Epidermal melanocyte (primary cell): ENCODE results near the gene RALGAPA1.
"Not testable (repeated sequence)": the region's sequence is repeated elsewhere in the genome, so short reads cannot be mapped to it uniquely, and the experiment has no call there.

Experiments
- DNase-seq: peaks from one replicate; pipeline ENCODE4 v3.0.0; 2011; ENCODE audit warnings: low spot score; ENCODE audit not compliant: insufficient read length

Gene RALGAPA1

GRCh38 chr14:35701531-35701930 lies 107.6 kb downstream of the RALGAPA1 start:
- no peak for DNase-seq

DNA sequence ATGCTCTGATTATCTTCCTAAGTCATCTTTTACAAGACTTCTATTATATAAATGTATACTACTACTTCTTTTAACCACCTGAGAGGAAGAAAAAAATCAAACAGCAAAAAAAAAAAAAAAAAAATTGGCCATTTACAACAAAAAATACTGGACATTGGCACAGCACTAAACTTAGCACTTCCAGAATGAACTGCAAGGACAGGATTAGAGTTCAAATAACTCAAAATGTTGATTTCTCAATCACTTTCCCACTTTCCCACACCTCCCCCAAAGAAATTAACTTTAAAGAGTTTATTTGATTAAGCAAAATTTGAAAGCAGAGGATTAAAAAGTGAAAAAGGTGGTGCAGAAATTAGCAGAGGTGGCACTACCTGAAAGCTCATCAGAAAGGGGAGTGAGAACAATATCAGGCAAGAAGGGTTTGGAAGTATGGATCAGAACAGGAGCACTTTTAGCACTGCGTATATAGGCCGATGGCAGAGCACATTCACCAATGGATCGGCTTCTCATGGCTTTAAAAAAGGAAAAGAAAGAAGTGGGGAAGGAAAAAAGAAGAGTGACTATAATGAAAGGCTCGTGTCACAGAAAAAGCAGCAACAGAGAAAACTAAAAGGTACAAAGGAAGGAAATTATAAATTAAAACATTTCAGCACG lies 109.2 kb downstream of the RALGAPA1 start:
- DNase-seq = no peak

DNA sequence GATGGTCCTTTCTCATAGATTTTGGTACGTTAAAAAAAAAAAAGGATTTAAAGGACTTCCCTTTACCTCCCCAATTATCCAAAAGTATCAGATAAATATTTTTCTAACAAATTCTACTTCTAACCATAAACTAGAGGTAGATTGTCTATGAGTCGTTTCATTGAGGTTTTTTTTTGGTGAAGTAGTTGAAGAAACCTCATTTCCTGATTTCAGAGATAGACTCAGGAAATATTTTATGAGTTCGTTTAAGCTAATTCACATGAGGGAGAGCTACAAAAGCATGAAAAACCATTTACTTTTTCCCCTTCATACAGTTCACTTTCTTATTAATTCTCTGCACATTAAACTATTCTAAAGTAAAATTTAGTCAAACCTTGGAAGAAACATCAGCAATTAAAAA lies 112.5 kb downstream of the RALGAPA1 start:
- no peak for DNase-seq

DNA sequence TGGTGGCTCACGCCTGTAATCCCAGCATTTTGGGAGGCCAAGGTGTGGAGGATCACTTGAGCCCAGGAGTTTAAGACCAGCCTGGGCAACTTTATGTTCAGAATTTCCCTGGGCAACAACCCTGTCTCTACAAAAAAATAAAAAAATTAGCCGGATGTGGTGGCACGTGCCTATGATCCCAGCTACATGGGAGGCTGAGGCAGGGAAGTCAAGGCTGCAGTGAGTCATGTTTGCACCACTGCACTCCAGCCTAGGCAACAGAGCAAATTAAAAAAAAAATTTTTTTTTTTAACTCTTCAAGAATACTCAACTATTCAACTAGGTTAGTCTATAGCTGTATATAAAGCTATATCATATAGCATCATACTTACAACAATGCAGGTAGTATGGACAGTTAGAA lies 113.0 kb downstream of the RALGAPA1 start:
- no peak for DNase-seq

GRCh38 chr14:35695647-35696046 lies 113.4 kb downstream of the RALGAPA1 start:
- DNase-seq = no peak

DNA sequence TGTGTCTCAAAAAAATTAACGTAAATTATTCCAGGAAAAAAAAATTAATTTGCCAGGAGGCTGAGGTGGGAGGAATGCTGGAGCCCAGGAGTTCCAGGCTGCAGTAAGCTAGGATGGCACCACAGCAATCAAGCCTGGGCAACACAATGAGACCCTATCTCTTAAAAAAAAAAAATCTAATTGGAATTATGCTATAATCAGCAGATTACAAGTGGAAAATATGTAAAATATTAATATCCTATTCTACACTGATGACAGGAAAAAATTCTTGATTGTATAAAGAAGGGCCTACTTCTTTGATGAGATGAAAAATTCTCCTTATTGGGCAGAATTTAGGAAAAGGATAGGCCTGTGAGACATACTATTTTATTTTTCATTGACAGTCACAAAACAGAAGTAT lies 114.0 kb downstream of the RALGAPA1 start:
- DNase-seq = no peak

DNA sequence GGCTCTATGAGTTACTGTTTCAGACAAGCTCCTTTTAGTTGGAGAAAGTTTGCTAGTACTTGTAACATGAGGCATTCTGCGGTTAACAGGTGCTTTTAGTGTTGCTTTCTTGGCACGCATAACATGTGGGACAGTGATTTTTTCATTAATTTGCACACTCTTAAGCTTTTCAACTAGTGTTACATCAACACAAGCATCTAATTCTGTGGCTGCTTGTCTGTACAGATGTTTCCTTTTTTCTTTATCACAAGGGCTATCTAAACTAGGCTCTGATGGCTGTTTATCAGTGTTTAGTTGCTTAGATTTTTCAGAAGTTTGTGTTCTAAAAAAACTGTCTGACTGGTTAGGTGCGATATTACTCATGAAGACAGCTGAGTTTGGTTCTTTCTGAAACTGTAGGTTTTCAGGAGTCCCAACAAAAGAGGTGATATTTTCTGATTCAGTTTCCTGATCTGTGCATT lies 120.1 kb downstream of the RALGAPA1 start:
- no peak for DNase-seq

DNA sequence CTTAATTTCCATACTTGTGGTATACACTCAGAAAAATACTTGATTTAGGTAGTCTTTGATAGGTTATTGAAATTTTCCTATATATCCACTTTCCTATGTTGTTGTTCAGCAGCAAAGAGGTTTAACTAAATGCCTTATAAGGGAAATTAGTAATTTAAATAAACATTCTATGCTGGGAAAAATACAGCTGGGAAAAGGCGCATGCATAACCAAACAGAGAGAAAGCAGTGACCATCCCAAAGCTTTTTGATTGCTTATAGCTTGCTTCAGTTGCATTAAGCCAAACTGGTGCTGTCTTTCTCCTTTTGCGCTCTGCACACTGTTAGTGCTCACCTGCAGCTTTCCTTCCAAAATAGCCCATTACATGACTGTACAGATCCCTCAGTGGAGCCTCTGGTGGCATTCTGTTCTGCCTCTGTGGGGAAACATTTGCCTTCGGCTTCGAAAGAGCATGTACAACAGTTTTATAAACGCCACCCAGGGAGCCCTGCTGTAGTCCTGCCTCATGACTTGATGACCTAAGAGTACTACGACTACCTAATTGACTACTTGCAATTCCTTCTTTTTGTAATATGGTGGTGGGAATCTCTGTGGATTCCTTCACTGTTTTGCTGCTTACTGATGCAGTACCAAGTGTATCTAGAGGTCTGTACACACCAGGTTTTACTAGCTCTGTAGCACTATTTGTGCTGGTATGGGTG lies 120.8 kb downstream of the RALGAPA1 start:
- DNase-seq = no peak

GRCh38 chr14:35687335-35687939 lies 121.7 kb downstream of the RALGAPA1 start:
- peak; percentile 19 for DNase-seq

GRCh38 chr14:35683688-35684087 lies 125.4 kb downstream of the RALGAPA1 start:
- DNase-seq = not testable (repeated sequence)

GRCh38 chr14:35682802-35683201 lies 126.3 kb downstream of the RALGAPA1 start:
- DNase-seq = no peak

DNA sequence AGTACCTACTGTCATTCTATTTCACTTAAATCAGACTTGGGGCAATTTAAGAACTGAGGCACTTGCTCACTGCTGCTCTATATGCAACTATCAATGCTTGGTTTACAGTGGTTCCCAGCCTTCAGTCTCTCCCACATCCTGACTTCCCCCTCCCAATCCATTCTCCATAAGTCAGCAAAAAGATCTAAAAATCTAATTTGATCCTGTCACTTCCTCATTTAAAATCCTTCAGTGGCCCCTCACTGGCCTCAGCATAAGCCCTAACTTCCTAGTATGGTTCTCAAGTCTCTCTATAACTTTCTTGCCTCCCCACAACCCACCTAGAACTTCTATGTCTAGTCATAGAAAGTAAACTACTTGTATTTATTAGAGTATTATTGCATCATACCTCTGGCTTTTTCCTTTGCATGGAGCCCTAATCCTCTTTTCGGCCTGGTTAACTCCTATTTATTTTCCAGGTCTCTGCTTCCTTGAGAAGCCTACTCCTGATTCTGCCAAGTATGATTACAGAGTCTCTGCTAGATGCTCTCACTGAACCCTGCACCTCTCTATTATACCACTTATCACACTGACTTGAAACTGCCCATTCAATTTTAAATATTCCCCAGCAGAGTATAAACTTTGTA lies 130.6 kb downstream of the RALGAPA1 start:
- DNase-seq = no peak

DNA sequence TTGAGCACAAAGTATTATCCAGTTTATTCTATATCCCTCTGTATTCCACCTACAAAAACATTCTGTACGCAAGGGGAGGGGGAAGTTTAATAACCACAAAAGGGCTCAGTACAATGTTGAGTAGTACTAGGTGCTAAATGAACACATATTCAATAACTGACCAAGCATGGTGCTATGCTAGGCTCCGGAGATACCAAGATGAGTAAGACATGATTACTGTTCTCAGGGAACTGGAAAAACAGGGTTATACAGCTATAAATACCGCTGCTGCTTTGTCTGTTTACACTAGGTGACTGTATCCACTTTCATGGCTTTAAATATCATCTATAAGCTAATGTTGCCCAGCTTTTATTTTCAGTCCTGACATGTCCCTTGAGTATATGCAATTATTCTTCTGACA lies 139.3 kb downstream of the RALGAPA1 start:
- DNase-seq = no peak

GRCh38 chr14:35666429-35667043 lies 142.6 kb downstream of the RALGAPA1 start:
- DNase-seq = no peak

- DNase-seq = no peak
These were observed 147.2 kb downstream of the RALGAPA1 start for GRCh38 chr14:35661875-35662274.

DNA sequence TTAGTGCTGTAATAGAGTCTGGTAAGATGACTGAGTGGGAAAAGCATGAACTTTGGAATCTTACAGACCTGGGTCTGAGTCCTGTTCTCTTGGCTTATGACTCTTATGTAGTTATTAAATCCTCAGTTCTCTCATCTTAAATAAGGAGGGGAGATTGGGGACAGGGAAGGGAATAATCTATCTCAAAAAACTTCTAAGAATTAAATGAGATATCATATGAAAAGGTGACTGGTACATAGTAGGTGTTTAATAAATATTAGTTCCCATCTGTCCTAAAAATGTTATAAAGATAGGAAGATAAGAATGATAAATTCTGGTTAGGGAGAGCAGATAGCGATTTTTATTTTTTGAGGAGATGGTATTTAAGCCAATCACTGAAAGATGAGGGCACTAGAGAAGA lies 156.1 kb downstream of the RALGAPA1 start:
- no peak for DNase-seq

- no peak for DNase-seq
These were observed 165.6 kb downstream of the RALGAPA1 start for GRCh38 chr14:35643513-35643912.

DNA sequence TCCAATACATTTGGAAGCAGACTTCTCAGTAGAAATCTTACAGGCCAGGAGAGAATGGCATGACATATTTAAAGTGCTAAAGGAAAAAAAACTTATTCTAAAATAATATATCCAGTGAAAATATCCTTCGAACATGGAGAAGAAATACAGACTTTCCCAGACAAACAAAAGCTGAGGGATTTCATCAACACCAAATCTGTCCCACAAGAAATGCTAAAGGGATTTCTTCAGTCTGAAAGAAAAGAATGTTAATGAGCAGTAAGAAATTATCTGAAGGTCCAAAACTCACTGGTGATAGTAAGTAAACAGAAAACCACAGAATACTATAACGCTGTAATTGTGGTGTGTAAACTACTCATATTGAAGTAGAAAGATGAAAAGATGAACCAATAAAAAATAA lies 171.2 kb downstream of the RALGAPA1 start:
- no peak for DNase-seq

DNA sequence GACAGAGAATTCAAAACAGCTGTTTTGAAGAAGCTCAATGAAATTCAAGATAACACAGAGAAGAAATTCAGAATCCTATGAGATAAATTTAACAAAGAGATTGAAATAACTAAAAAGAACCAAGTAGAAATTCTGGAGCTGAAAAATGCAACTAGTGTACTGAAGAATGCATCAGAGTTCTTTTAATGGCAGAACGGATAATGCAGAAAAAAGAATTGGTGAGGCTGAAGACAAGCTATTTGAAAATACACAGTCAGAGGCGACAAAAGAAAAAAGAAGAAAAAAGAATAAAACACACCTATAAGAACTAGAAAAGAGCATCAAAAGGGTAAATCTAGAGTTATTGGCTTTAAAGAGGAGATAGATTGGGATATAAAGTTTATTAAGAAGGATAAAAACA lies 171.8 kb downstream of the RALGAPA1 start:
- DNase-seq = no peak

- DNase-seq = no peak
These were observed 176.4 kb downstream of the RALGAPA1 start for GRCh38 chr14:35632676-35633075.

GRCh38 chr14:35632271-35632670 lies 176.8 kb downstream of the RALGAPA1 start:
- no peak for DNase-seq
